Measurements from ENCODE around the gene NDNF.

Gene NDNF

GRCh38 chr4:121108557-121108956 is 36.2 kb upstream of the NDNF start:
- TF ChIP-seq CTCF (IDR thresholded peaks at IDR 0.05) = no peak
- no peak overlapping the region for H3K9ac ChIP-seq
- H3K9me3 ChIP-seq (ENCODE audit: control insufficient read depth, low read length) = no peaks in the 10 kb centered on the region
- H3K36me3 ChIP-seq (ENCODE audit: control insufficient read depth, insufficient read depth, low read length) = no peaks in the 10 kb centered on the region
- H3K4me1 ChIP-seq = no peaks in the 10 kb centered on the region
- H2AFZ ChIP-seq = no peak overlapping the region
- H3K27me3 ChIP-seq (ENCODE audit: control insufficient read depth, insufficient read depth, low read length) = no peaks in the 10 kb centered on the region
- no peaks in the 10 kb centered on the region for H3K79me2 ChIP-seq
- no peak overlapping the region for H3K27ac ChIP-seq
- H3K4me3 ChIP-seq (ENCODE audit: low read depth, low read length) = no peak overlapping the region
- H3K4me2 ChIP-seq (ENCODE audit: low read length) = no peak overlapping the region

- H3K79me2 ChIP-seq = no peaks in the 10 kb centered on the region
- H3K27me3 ChIP-seq (ENCODE audit: control insufficient read depth, insufficient read depth, low read length) = no peaks in the 10 kb centered on the region
- no peaks in the 10 kb centered on the region for H3K4me1 ChIP-seq
- TF ChIP-seq CTCF (IDR thresholded peaks at IDR 0.05) = no peak
- H3K4me3 ChIP-seq (ENCODE audit: low read depth, low read length) = no peak overlapping the region
- no peak overlapping the region for H3K9ac ChIP-seq
- H3K27ac ChIP-seq = no peak overlapping the region
- H3K36me3 ChIP-seq (ENCODE audit: control insufficient read depth, insufficient read depth, low read length) = no peaks in the 10 kb centered on the region
- no peak overlapping the region for H2AFZ ChIP-seq
- H3K9me3 ChIP-seq (ENCODE audit: control insufficient read depth, low read length) = no peaks in the 10 kb centered on the region
- H3K4me2 ChIP-seq (ENCODE audit: low read length) = no peak overlapping the region
Observed at GRCh38 chr4:121107507-121107906, 35.2 kb upstream of the NDNF start.

- no peaks in the 10 kb centered on the region for H3K9me3 ChIP-seq (ENCODE audit: control insufficient read depth, low read length)
- no peaks in the 10 kb centered on the region for H3K79me2 ChIP-seq
- no peak overlapping the region for H3K27ac ChIP-seq
- H2AFZ ChIP-seq = no peak overlapping the region
- no peak overlapping the region for H3K4me2 ChIP-seq (ENCODE audit: low read length)
- H3K27me3 ChIP-seq (ENCODE audit: control insufficient read depth, insufficient read depth, low read length) = no peaks in the 10 kb centered on the region
- no peak for TF ChIP-seq CTCF (IDR thresholded peaks at IDR 0.05)
- H3K9ac ChIP-seq = no peak overlapping the region
- H3K36me3 ChIP-seq (ENCODE audit: control insufficient read depth, insufficient read depth, low read length) = no peaks in the 10 kb centered on the region
- no peak overlapping the region for H3K4me3 ChIP-seq (ENCODE audit: low read depth, low read length)
- no peaks in the 10 kb centered on the region for H3K4me1 ChIP-seq
Observed at GRCh38 chr4:121100093-121100775, 27.9 kb upstream of the NDNF start.

GRCh38 chr4:121098266-121098665 is 25.9 kb upstream of the NDNF start:
- Histone ChIP-seq H3K4me2 (ENCODE audit: low read length) (no peak overlapping the region), H3K9me3 (ENCODE audit: control insufficient read depth, low read length) (no peaks in the 10 kb centered on the region), H3K4me1 (no peaks in the 10 kb centered on the region), H2AFZ (no peak overlapping the region), H3K36me3 (ENCODE audit: control insufficient read depth, insufficient read depth, low read length) (no peaks in the 10 kb centered on the region), H3K4me3 (ENCODE audit: low read depth, low read length) (no peak overlapping the region), H3K27me3 (ENCODE audit: control insufficient read depth, insufficient read depth, low read length) (no peaks in the 10 kb centered on the region), H3K79me2 (no peaks in the 10 kb centered on the region), H3K27ac (no peak overlapping the region), H3K9ac (no peak overlapping the region)
- no peak for TF ChIP-seq CTCF (IDR thresholded peaks at IDR 0.05)

GRCh38 chr4:121096629-121097028 is 24.3 kb upstream of the NDNF start:
- no peaks in the 10 kb centered on the region for H3K4me1 ChIP-seq
- no peaks in the 10 kb centered on the region for H3K27me3 ChIP-seq (ENCODE audit: control insufficient read depth, insufficient read depth, low read length)
- no peak overlapping the region for H2AFZ ChIP-seq
- no peak overlapping the region for H3K4me3 ChIP-seq (ENCODE audit: low read depth, low read length)
- no peaks in the 10 kb centered on the region for H3K36me3 ChIP-seq (ENCODE audit: control insufficient read depth, insufficient read depth, low read length)
- no peaks in the 10 kb centered on the region for H3K9me3 ChIP-seq (ENCODE audit: control insufficient read depth, low read length)
- no peak overlapping the region for H3K9ac ChIP-seq
- no peak overlapping the region for H3K4me2 ChIP-seq (ENCODE audit: low read length)
- no peak overlapping the region for H3K27ac ChIP-seq
- TF ChIP-seq CTCF (IDR thresholded peaks at IDR 0.05) = peak; percentile 41
- H3K79me2 ChIP-seq = no peaks in the 10 kb centered on the region

Data from parathyroid adenoma (tissue), 2 donors.